Urinary bladder (tissue), 4 donors: ENCODE measurements around the gene PABPN1L. TPM values are rescaled to one million over a fixed set of nuclear protein-coding genes. Genes with fewer than 3 reads are reported as not detected.

ENCODE experiments used
- DNase-seq: peaks from one replicate; pipeline ENCODE4 v3.0.0-alpha.2; 2015; ENCODE audit errors: extremely low spot score
- H3K27ac ChIP-seq: one replicate; pipeline ENCODE4 v1.5.1; 2013; ENCODE audit warnings: low read depth, mild to moderate bottlenecking, moderate library complexity
- H3K36me3 ChIP-seq: one replicate; pipeline ENCODE4 v1.6.1; 2013; ENCODE audit warnings: mild to moderate bottlenecking, moderate library complexity; ENCODE audit not compliant: insufficient read depth
- H3K4me1 ChIP-seq: one replicate; pipeline ENCODE4 v1.6.1; 2013; ENCODE audit warnings: mild to moderate bottlenecking, moderate library complexity; ENCODE audit not compliant: insufficient read depth
- H3K4me3 ChIP-seq: one replicate; pipeline ENCODE4 v1.5.1; 2013; ENCODE audit warnings: low read depth, low read length
- WGBS: extraction: QIAGEN DNeasy Blood & Tissue Kit; methylation state at CpG from one replicate; pipeline ENCODE4 v1.1.7; 2013; 5-methylcytosine and 5-hydroxymethylcytosine counted together
- polyA plus RNA-seq: library from polyadenylated mRNA; stranded (reverse); fragments of 200-250 nt; gene quantifications from one replicate; pipeline ENCODE4 v1.2.3, GENCODE V29; 2013
- total RNA-seq: library from RNA; depleted of rRNA; stranded (reverse); fragments of >200 nt; gene quantifications from one replicate; pipeline ENCODE4 v1.2.3, GENCODE V29; 2014
- donor health status: healthy with polysubstance abuse.
- donor health status: healthy.

The PABPN1L gene
- total and polyA plus RNA-seq, 2 donors: not detected

DNA sequence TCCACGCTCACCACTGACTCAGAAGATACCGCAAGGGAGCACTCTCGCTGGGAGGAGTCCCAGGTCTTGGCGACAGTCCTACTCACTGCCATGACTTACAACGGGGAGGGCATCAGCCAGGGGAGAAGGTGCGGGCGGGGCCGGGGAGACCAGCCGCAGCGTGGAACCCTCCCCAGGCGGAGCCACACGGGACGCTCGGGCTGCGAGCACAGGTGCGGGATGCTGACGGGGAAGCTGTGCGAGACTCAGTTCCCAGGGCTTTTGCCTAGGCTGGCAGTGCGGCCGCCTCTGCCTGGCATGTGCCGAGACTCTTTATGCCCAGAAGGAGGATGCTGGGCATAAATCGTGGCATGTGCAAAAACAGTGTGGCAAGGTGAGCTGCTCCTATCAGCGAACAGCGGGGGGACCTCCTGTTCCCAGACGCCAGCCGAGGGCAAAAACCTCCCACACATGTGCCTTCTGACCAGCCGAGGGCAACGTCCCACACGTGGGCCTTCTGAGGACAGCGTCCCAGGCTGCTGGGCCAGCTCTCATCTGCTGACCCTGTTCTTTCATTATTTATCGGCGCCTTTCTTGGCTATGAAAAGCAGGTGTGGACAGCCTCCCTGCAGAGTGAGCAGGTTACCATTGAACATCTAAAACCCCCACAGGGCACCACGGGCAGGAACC, 15.8 kb downstream of the PABPN1L start:
- Histone ChIP-seq H3K4me1 (no peaks in the 10 kb centered on the region), H3K4me3 (no peak overlapping the region), H3K27ac (no peak overlapping the region), H3K36me3 (no peaks in the 10 kb centered on the region)
- no peak for DNase-seq
- 93% methylated on average over 33 of the region's 33 CpGs for WGBS

DNA sequence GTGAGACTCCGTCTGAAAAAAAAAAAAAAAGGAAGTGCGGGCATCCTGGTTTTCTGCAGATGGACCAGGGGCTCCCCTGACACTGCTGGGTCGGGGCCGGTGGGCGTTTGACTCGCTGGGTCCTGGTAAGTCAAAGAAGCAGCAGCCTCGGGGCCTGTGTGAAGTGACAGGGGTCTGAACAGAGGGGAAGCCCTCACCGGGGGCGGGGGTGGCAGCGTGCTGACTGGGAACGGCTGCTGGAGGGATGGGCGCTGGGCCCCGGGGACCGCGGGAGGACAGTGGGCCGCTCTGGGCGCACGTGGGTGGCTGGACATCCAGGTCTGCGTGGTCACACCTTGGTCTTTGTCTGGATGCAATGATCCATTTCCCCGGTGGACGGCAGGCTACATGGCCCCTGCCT, 17.9 kb downstream of the PABPN1L start:
- Histone ChIP-seq H3K27ac (no peak overlapping the region), H3K4me1 (no peaks in the 10 kb centered on the region), H3K36me3 (no peaks in the 10 kb centered on the region), H3K4me3 (no peak overlapping the region)
- no peak for DNase-seq
- WGBS: 88% methylated on average over 21 of the region's 21 CpGs

DNA sequence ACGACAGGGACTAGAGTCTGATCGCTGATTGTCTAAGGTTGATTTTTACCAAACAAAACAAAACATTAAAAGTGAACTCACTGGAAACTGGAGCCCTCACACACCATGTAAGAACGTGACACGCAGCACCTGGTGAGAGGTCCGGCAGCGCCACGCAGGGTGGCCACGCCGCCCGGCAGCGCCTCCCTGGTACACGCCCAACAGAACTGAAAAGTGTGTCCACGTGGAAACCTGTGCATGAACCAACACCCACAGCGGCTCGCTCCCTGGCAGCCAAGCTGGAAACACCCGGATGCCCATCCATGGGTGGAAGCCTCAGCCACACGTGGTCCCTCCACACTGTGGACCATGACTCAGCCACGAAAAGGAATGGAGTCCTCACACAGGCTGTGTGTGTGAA, 18.8 kb downstream of the PABPN1L start:
- H3K4me3 ChIP-seq: no peak overlapping the region
- no peaks in the 10 kb centered on the region for H3K36me3 ChIP-seq
- H3K4me1 ChIP-seq: no peaks in the 10 kb centered on the region
- WGBS: 90% methylated on average over 18 of the region's 18 CpGs
- DNase-seq: no peak
- H3K27ac ChIP-seq: no peak overlapping the region

DNA sequence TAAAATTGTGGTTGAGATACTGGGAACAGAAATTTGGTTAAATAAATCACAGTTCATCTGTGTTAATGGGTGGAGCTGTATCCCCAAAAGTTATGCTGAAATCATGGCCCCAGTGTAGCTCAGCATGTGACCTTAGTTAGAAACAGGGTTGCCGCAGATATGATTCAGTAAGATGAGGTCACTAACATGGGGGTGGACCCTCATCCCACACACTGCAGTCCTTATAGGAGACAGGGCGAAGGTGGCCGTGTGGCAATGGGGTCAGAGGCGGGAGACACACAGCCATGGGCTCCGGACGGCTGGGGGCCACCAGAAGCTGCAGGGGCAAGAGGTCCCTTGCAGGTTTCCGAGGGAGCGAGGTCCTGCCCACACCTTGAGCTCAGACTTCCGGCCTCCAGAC, 20.4 kb downstream of the PABPN1L start:
- Histone ChIP-seq H3K27ac (no peak overlapping the region), H3K4me3 (no peak overlapping the region), H3K4me1 (no peaks in the 10 kb centered on the region), H3K36me3 (no peaks in the 10 kb centered on the region)
- 94% methylated on average over 9 of the region's 9 CpGs for WGBS
- DNase-seq: no peak

DNA sequence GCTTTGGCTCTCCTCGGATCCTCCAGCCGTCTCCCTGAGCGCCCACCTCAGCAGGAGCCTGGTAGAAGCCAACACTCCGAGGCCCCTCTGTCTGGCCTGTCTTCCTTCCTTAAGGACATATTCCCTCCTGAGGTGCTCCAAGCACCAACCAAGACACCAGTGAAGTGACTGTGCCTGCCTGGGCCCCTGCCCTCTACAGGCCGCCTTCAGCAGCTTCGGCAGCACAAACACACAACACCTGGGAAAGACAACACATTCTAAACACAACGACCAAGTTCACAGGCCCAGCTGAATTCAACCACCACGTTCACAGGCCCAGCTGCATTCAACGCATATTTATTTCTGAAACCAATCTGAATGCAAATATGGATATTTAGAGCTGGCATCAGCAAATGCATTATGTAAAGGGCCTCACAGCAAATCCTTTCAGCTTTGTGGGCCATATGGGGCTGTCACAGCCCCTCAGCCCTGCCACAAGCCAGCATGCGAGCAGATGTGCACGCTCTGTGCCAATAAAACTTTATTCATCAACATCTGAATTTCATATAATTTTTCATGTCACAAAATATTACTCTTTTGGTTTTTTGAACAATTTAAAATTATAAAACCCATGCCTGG, 21.9 kb downstream of the PABPN1L start:
- no peaks in the 10 kb centered on the region for H3K36me3 ChIP-seq
- WGBS: 58% methylated on average over 11 of the region's 11 CpGs
- H3K27ac ChIP-seq: no peak overlapping the region
- no peaks in the 10 kb centered on the region for H3K4me1 ChIP-seq
- DNase-seq: no peak
- no peak overlapping the region for H3K4me3 ChIP-seq

DNA sequence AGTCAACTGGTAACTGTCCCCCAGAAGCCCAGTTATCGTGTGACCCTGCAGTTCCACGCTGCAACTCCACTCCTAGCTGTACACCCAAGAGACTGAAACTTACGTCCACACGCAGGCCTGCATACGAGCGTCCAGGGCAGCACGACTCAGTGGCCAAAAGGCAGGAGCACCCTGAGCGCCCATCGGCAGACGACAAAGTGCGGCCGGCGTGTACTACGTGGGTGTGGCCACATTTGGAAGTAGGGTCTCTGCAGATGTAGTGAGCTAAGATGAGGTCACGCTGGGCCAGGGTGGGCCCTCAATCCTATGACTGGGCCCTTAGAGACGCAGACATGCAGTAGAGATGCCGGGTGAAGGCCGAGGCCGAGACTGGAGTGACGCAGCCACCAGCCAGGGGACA, 23.2 kb downstream of the PABPN1L start:
- Histone ChIP-seq H3K36me3 (peaks cover 4% of the 10 kb centered on the region), H3K4me1 (no peaks in the 10 kb centered on the region), H3K27ac (no peak overlapping the region), H3K4me3 (no peak overlapping the region)
- DNase-seq: no peak
- WGBS: 90% methylated on average over 20 of the region's 20 CpGs

DNA sequence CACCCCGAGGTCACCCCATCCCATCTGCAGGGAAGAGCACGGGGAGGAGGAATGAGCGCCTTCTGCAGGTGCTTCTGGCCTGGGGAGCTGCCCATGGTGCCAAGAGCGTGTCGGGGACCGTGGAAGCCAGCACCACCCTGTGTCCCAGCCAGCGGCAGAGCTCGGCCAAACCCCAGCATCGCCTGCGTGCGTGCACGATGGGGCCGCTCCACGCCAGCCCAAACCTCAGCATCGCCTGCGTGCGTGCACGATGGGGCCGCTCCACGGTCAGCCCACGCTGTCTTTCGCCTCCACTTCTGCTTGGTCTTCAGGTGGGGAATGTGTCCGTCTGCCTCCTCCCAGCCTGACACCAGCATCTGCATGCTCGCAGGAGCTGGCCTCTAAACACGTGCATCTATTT, 23.7 kb downstream of the PABPN1L start:
- WGBS: 95% methylated on average over 25 of the region's 25 CpGs
- no peak for DNase-seq

DNA sequence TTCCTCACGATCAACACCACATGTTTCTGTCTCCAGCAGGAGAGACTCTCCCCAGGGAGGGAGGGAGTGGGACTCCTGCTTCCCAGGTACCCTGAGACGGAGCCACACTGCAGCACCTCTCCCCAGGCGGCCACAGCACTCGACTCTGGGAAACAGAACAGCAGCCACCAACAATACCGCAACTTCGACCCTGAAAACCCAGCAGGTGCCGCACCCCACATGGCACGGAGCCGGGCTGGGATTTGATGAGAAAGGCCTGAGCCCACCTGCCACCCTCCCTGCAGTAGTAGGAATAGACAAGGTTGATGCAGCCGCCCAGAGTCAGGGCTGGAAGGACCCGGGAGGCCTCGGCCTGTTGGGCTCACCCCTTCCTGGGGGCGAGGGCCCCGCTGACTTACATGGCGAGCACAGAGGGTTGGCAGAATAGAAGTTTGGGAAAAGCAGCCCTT, 24.1 kb downstream of the PABPN1L start:
- WGBS: 82% methylated on average over 15 of the region's 15 CpGs
- Histone ChIP-seq H3K4me1 (no peaks in the 10 kb centered on the region), H3K36me3 (peaks cover 4% of the 10 kb centered on the region), H3K27ac (no peak overlapping the region), H3K4me3 (no peak overlapping the region)
- no peak for DNase-seq

More for the DNA sequence above, 23.7 kb downstream of the PABPN1L start:
- H3K27ac ChIP-seq: no peak overlapping the region
- no peaks in the 10 kb centered on the region for H3K4me1 ChIP-seq
- H3K36me3 ChIP-seq: peaks cover 4% of the 10 kb centered on the region
- H3K4me3 ChIP-seq: no peak overlapping the region

DNA sequence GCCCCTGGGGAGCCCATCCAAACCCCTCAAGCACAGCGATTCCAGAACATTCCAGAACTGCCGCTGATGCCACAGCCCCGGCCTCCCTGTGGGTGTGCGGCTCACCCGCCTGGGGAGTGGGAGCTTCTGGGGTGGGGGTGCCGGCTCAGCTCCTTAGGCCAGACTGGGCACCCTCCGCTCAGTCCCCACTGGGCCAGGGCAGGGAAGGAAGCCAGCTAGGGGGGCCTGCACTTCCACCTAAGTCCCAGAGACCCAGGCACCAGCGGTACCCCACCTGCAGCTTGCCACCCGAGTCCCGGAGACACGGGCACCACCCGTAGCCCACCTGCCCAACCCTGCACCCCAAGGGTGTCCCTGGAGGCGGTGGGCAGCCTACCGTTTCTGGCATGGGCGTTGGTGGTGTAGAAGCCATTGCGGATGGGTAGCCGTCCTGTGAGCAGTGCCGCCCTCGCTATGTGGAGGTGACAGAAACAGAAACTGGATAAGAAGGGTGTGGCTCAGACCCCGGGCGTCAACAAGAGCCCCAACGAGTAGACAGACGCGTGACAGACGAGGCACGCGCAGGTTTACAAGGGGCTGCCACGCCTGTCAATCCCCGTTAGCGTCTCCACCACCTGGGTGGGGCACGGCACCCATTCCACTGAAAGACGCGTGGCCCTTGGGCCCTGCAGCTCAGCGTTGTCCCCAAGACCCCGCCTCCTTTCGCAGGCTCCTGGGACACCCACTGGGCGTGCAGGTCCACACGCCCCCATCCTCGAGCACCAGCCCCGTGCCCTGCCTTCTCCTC, 24.7 kb downstream of the PABPN1L start:
- 92% methylated on average over 40 of the region's 40 CpGs for WGBS

DNA sequence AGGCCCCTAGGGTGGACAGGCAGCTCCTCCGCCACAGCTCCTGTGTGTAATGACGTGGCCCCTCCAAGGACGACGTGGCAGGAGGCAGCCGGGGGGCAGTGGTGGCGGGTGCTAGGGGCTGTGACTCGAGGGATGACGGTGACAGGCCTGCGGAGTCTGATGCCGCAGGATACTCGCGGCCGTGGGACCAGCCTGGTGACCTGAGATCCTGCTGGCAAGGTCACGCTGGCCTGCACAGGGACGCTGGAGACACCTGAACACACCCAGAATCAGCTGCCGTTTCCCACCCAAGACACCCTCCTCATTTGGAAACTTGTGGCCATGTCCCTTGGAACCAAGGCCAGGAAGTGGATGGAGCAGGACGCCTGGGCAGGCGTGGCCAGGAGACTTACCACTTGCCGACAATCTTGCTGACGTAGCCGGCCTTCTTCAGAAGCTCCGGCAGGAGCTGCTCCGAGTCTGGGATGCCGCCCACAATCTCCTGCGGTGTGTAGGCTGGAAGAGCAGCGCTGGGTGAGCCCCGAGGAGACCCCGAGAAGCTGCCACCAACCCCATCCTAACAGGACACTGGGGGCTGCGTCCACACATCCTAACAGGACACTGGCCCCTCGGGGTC, 25.8 kb downstream of the PABPN1L start:
- Histone ChIP-seq H3K27ac (no peak overlapping the region), H3K36me3 (peaks cover 4% of the 10 kb centered on the region), H3K4me3 (no peak overlapping the region), H3K4me1 (no peaks in the 10 kb centered on the region)
- DNase-seq: no peak
- WGBS: 94% methylated on average over 30 of the region's 30 CpGs

More for the DNA sequence above, 24.7 kb downstream of the PABPN1L start:
- Histone ChIP-seq H3K36me3 (peaks cover 4% of the 10 kb centered on the region), H3K27ac (no peak overlapping the region), H3K4me3 (no peak overlapping the region), H3K4me1 (no peaks in the 10 kb centered on the region)
- DNase-seq: no peak

DNA sequence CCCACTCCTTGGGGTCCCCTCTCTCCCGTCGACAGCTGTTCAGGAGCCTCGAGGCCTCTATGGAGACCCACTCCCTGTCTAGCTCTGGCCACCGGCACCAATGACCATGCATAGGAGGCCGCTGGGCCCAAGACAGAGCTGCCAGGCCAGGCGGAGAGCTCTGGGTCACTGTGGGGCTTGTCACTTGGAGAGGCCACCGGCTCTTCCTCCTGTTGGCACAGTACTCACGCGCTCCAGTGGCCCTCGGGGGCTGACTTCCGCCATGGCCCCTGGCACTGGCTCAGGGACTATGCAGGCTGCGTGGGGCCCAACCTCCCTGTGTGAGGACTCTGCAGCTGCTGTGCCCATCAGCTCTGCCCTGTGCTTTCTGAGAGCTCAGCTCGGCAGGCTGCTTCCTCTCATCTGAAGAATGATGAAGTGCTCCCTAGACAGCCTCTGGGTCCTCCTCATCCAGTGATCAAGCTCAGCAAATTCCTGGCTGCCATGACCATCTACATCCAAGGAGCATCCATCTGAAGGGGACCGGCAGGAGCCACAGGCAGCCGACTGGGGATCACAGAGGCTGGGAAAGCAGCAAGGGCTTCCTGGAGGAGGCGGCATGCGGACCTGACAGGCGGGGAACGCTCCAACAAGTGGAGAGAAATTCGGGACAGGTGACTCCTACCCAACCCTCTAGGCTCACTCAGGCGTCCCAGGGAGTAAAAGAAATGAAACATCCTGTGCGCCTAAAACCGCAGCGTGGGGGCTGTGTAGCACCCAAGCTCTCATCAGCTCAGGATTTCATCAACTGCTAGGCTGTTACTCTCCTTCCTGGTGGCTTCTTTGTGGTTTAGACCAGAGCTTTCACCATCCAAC, 26.5 kb downstream of the PABPN1L start:
- Histone ChIP-seq H3K27ac (no peak overlapping the region), H3K4me1 (no peaks in the 10 kb centered on the region), H3K36me3 (peaks cover 4% of the 10 kb centered on the region), H3K4me3 (no peak overlapping the region)
- 95% methylated on average over 24 of the region's 24 CpGs for WGBS
- DNase-seq: no peak

DNA sequence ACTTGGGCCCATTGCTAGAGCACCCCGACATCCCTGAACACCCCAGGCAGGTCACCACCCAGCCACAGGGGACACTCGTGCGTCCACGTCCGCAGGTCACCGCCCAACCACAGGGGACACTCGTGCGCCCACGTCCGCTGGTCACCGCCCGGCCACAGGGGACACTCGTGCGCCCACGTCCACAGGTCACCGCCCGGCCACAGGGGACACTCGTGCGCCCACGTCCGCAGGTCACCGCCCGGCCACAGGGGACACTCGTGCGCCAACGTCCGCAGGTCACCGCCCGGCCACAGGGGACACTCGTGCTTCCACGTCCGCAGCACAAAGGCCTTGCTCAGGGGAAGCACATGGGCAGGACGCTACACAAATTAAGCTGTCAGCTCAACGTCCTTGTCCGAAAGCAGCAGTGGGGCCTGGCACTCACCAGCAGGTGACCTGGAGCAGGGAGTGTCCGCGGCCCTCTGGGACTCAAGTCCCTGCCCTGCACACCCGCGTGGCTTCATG, 27.4 kb downstream of the PABPN1L start:
- Histone ChIP-seq H3K4me3 (no peak overlapping the region), H3K36me3 (peaks cover 4% of the 10 kb centered on the region), H3K27ac (no peak overlapping the region), H3K4me1 (no peaks in the 10 kb centered on the region)
- WGBS: 91% methylated on average over 39 of the region's 39 CpGs
- DNase-seq: no peak

DNA sequence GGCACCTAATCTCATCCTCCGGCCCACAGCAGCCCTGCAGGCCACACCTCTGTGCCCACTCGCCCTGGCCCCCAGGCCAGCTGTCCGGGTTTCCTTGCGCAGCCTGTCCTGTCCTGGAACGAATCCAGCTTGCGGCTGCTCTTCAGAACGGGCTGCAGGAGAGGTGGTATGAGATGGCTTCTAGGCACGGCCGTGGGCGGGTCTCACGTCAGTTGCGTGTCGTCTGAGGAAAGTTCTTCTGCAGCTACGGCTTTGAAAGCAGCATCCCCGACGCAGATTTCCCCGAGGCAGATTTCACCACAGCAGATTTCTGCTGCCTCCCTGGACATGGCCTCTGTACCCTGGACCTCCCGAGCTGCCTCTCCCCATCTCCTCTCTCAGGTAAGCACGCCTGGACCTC, 27.9 kb downstream of the PABPN1L start:
- 90% methylated on average over 19 of the region's 19 CpGs for WGBS
- no peak for DNase-seq
- no peaks in the 10 kb centered on the region for H3K4me1 ChIP-seq
- no peak overlapping the region for H3K27ac ChIP-seq
- no peak overlapping the region for H3K4me3 ChIP-seq
- H3K36me3 ChIP-seq: peaks cover 4% of the 10 kb centered on the region
